Sciatic nerve (tissue), 2 donors: ENCODE data around the gene ST3GAL2. TPM values are rescaled to one million over a fixed set of nuclear protein-coding genes. Genes with fewer than 3 reads are reported as not detected.
A peak's percentile ranks its signal among the peaks of the same experiment; 100 is the strongest.
"Not testable (repeated sequence)": the region's sequence is repeated elsewhere in the genome, so short reads cannot be mapped to it uniquely, and the experiment has no call there.

Experiments used
- ATAC-seq: fragments of 200-7000 bp; cut with Tn5 transposase; one replicate; pipeline ENCODE4 v1.9.1; 2020; ENCODE audit warnings: mild to moderate bottlenecking, moderate library complexity
- DNase-seq: peaks from one replicate; pipeline ENCODE4 v3.0.0-alpha.2; 2020; ENCODE audit warnings: low spot score
- intact Hi-C: fragments of 100-400 bp; cut with DNase I; formaldehyde crosslinking; loops from one replicate; pipeline ENCODE4 v1.14.2; 2022
- total RNA-seq: library from RNA; stranded (reverse); fragmentation: NEBNext Ultra II Directional; extraction: Animal tissue kit (Norgen Biotek cat#: 25700); gene quantifications from one replicate; pipeline ENCODE4 v1.2.1, GENCODE V29; 2021
- donor health status: DM: no; HTN: no; CAD: no.
- donor health status: DM: no; HTN: no; CAD: no.

The ST3GAL2 gene
- total RNA-seq, 1 donor from 2014 or later, result 31.1 TPM

DNA sequence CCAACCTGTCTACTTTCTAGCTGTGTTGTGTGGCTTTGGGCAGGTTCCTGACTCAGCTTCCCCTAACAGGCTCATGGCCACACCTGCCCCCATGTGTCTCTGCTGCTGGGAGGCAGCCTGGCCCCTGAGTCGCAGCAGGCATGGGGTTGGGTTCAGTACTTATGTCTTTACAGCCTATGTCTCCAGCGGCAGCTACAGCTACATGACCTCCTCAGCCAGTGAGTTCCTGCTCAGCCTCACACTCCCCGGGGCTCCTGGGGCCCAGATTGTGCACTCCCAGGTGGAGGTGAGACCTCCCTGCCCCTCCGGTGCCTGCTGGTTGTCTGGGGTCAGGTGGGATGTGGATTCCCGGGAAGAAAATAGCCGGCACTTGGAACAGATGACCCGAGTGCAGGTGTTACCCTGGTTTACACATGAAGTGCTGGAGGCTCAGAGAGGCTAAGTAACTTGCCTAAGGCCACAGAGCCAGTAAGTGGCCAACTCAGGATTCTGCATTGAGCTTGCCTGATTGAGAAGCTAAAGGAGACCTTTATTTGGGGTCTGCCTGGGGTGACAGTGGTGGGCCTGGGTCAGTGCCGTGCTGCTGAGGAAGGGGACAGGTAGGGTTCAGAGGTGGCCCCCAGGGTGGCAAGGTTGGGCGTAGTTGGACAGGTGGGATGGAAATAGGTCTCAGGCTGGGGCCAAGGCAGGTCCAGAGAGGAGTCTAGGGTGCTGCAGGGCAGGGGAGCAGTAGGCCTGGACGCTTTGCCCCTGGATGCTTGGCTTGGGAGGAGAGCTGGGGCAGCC is 31.4 kb upstream of the ST3GAL2 start:
- peak; percentile 11 for ATAC-seq
- no peak for DNase-seq
- intact Hi-C loops, result no loop called here

GRCh38 chr16:70468776-70469525 is 30.1 kb upstream of the ST3GAL2 start:
- DNase-seq, result no peak
- intact Hi-C loops, result no loop called here
- ATAC-seq, result no peak

GRCh38 chr16:70467608-70468007 is 28.7 kb upstream of the ST3GAL2 start:
- intact Hi-C loops, result no loop called here
- no peak for ATAC-seq
- no peak for DNase-seq

- no peak for DNase-seq
- no peak for ATAC-seq
- intact Hi-C loops, result no loop called here
Measured at GRCh38 chr16:70467113-70467512, 28.2 kb upstream of the ST3GAL2 start.

DNA sequence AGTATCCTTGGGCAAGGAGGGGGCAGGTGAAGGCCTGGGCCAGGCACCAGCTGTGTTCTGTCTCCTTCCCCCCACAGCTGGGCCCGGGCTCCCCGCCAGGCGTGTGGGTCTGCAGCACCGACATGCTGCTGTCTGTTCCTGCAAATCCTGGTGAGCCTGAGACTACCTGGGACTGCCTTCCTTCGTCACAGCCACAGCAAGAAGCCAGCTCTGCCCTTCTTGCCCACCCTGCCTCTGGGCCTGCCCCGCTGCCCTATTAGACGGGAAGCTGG is 27.8 kb upstream of the ST3GAL2 start:
- DNase-seq, result no peak
- intact Hi-C loops, result no loop called here

DNA sequence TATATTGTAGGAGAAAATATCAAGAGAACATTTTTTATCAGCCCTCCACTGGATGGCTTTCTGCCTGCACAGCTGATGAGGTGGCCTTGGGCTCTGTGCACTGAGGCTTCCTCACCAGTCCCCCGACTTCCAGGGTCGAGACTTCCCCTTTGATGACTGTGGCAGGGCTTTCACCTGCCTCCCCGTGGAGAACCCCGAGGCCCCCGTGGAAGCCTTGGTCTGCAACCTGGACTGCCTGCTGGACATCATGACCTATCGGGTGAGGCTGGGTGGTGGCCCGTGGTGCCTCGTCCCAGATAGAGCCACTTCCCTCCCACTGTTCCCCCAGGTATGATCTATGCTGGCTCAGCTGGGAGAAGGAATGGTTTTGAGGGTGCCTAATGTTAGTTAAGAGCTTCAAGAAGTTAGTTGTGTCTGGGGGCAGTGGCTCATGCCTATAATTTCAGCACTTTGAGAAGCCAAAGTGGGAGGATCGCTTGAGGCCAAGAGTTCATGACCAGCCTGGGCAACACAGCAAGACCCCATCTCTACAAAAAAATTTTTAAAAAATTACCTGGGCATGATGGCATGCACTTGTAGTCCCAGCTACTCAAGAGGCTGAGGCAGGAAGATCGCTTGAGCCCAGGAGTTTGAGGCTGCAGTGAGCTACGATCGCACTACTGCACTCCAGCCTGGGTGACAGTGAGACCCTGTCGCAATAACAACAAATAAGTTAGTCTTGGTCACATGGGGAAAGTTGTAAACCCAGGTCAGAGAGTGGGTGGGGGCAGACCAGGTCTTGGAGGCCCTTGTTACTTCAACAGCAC is 27.3 kb upstream of the ST3GAL2 start:
- ATAC-seq (no peak), DNase-seq (no peak)
- intact Hi-C loops, result no loop called here

More for the DNA sequence above, 27.8 kb upstream of the ST3GAL2 start:
- ATAC-seq, result no peak

DNA sequence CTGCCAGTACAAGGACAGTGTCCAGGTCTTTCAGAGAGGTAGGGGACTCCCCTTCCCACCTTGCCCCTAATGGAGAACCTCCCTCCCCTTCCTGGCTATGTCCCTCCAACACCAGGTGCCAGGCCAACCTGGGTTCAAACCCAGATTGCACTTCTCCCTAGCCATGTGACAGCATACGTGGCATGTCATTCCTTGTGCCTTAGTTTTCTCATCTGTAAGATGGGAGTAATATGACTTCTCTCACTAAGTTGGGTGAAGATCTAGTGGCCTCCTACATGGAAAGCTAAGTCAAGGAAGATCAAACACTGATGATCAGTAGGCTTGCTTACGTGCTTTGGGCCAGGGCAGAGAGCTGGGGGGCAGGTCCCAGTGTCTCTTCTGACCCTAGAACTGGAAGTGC is 24.3 kb upstream of the ST3GAL2 start:
- intact Hi-C loops, result no loop called here
- ATAC-seq, result no peak

DNA sequence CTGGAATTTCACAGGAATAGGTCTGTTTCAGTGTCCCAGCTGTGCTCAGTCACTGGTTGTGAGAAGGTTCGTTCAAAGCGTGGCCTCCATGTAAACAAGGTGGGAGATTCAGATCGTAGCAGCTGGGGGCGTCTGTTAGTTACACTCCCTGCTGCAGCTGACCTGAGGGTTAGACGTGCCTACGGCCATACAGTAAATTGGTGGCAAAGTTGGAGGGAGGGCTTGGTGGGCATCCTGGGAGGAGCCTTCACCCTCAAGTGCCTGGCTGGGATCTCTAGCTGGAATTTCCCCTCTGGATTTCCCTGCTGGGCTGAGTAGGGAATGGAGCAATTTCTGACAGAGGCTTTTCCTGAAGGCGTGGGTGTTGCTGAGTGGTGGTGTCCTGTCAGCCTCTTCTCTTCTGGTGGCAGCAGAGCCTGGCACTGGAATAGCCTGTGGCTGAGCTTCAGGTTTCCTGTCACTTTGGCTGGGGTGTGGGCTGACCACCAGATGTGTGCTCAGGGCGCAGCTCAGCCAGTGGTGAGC is 21.9 kb upstream of the ST3GAL2 start:
- intact Hi-C loops, result no loop called here
- ATAC-seq (no peak), DNase-seq (no peak)

More for the DNA sequence above, 24.3 kb upstream of the ST3GAL2 start:
- DNase-seq, result no peak

DNA sequence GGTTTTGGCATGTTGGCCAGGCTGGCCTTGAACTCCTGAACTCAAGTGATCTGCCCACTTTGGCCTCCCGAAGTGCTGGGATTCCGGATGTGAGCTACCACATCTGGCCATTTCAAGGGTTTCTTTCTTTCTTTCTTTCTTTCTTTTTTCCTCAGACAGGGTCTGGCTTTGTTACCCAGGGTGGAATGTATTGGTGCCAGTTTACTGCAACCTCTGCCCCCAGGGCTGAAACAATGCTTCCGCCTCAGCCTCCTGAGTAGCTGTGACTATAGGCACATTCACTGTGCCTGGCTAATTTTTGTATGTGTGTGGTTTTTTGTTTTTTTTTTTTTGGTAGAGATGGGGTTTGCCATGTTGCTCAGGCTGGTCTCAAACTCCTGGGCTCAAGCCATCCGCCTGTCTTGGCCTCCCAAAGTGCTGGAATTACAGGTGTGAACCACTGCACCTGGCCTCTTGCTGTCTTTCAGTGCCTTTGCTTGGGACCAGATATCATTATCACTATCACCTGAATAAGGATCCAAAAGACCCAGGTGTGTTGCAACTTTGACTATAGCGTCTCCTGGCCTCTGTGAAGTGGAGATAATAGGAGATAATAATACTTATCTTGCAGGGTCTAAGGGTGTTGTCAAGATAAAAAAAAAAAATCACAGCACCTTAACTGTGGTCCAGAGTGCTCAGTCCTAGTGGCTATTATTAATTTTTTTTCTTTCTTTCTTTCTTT is 18.7 kb upstream of the ST3GAL2 start:
- ATAC-seq, result no peak
- intact Hi-C loops, result no loop called here

DNA sequence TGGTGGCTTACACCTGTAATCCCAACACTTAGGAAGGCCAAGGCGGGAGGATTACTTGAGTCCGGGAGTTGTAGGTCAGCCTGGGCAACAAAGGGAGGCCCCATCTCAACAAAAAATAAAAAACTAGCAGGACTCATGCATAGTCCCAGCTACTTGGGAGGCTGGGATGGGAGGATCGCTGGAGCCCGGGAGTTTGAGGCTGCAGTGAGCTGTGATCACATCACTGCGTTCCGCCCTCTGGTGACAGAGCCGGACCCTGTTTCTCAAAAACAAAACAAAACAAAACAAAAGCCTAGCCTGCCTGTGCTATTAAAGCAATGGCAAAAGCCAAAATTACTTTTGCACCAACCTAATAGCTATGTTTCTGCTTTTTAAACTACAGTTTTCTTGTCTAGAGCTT is 17.0 kb upstream of the ST3GAL2 start:
- DNase-seq (no peak), ATAC-seq (no peak)
- intact Hi-C loops, result no loop called here

More for the DNA sequence above, 18.7 kb upstream of the ST3GAL2 start:
- DNase-seq, result no peak

DNA sequence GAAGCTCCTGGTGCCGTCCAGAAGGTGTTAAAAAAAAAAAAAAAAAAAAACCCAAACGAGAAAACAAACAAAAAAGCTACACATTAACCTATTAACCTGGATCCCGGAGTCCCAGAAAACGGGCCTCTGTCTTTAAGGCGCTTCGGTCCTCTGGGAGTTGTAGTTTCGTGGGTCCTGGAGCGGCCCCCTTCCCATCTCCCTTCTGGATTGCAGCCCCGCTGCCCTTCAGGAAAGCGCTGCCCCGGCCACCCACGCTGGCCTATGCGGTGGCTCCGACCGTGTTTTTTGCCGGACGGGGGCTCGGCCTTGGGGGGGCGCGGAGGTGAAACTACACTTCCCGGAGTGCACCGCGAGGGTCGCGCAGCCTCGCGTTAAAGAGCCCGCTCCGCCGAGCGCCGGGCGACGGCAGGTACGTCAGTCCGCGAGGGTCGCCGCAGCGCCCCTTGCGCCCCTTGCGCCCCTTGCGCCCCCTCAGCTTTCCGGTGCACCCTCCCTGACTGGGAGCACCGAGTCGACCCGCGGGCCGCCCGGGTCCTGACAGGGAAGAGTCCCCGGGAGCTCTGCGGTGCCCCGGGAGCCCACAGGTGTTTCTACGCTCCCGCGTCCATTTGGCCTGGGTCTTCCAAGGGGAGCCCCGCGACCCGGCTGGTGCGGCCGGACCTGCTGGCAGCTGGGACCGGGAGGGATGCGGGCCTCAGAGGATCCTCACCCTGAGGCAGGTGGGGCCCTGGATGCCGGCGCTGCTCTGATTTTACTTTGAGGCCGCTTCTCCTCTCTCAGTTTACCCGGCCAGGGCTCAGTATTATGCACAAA is 15.5 kb upstream of the ST3GAL2 start, which contains the start of gene FCSK:
Gene FCSK, plus strand, starts transcription at position 374 of the 813 bp plus-strand sequence. CDS start 8,596 bp downstream, outside the sequence.
- peak; percentile 79 for DNase-seq
- intact Hi-C loops, result no loop called here
- peak; percentile 94 for ATAC-seq

- intact Hi-C loops, result no loop called here
- DNase-seq (no peak), ATAC-seq (peak; percentile 26)
Measured at GRCh38 chr16:70453892-70454221, 15.0 kb upstream of the ST3GAL2 start.

- ATAC-seq (no peak), DNase-seq (no peak)
- intact Hi-C loops, result no loop called here
Measured at GRCh38 chr16:70453117-70453891, 14.4 kb upstream of the ST3GAL2 start.

DNA sequence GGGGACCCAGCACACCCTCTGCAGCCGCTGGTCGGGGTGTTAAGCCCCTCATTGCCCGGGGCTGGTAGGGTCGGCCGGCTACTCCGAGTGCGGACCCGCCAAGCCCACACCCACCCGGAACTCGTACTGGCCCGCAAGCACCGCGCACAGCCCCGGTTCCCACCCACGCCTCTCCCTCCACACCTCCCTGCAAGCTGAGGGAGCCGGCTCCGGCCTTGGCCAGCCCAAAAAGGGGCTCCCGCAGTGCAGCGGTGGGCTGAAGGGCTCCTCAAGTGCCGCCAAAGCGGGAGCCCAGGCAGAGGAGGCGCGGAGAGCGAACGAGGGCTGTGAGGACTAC is 12.1 kb upstream of the ST3GAL2 start:
- ATAC-seq, intact Hi-C loops, DNase-seq: not testable (repeated sequence)

DNA sequence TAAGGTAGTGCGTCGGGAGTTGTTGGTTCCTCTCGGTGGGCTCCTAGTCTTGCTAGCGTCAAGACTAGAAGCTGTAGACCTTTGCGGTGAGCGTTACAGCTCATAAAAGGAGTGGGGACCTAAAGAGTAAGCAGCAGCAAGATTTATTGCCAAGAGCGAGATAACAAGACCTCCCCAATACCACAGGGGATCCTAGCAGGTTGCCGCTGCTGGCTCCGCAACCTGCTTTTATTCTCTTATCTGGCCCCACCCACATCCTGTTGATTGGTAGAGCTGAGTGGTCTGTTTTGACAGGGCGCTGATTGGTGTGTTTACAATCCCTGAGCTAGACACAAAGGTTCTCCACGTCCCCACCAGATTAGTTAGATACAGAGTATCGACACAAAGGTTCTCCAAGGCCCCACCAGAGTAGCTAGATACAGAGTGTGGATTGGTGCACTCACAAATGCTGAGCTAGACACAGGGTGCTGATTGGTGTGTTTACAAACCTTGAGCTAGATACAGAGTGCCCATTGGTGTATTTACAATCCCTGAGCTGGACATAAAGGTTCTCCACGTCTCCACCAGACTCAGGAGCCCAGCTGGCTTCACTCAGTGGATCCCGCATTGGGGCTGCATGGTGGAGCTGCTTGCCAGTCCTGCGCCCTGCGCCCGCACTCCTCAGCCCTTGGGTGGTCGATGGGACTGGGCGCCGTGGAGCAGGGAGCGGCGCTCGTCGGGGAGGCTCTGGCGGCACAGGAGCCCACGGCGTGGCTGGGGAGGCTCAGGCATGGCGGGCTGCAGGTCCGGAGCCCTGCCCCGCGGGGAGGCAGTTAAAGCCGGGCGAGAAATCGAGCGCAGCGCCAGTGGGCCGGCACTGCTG is 11.5 kb upstream of the ST3GAL2 start:
- DNase-seq, intact Hi-C loops: not testable (repeated sequence)

GRCh38 chr16:70448075-70448474 is 9.2 kb upstream of the ST3GAL2 start:
- ATAC-seq (no peak), DNase-seq (no peak)
- intact Hi-C loops, result no loop called here

More for the DNA sequence above, 11.5 kb upstream of the ST3GAL2 start:
- not testable (repeated sequence) for ATAC-seq
